Peyer's patch (tissue), 4 donors: ENCODE data around the gene TXNDC17.

Experiments used
- CTCF ChIP-seq, 6 experiments: fragments of 450-650 bp in 4 of 6; fragments of 200-600 bp in 2 of 6; sonication (generic) in 1 of 6; IDR thresholded peaks; one replicate each; pipeline ENCODE4 v1.5.1; 2017 to 2019; ENCODE audit warnings: antibody characterized with exemption in 6 of 6, mild to moderate bottlenecking in 3 of 6, moderate library complexity in 1 of 6
- POLR2A ChIP-seq, 2 donors: fragments of 450-650 bp; IDR thresholded peaks; one replicate each; pipeline ENCODE4 v1.5.1; 2017; ENCODE audit warnings: antibody characterized with exemption in 2 of 2, mild to moderate bottlenecking in 2 of 2, moderate library complexity in 2 of 2

GRCh38 chr17:6630390-6630789 is 10.5 kb upstream of the TXNDC17 start:
- TF ChIP-seq CTCF (IDR thresholded peaks at IDR 0.05) (no peak), POLR2A (IDR thresholded peaks at IDR 0.05) (no peak)
